ENCODE measurements around the gene ARID1B. TPM values are rescaled to one million over a fixed set of nuclear protein-coding genes. Genes with fewer than 3 reads are reported as not detected.

ARID1B gene
- total RNA-seq, 2 donors from 2014 or later, result 69.0 to 85.4 TPM

DNA sequence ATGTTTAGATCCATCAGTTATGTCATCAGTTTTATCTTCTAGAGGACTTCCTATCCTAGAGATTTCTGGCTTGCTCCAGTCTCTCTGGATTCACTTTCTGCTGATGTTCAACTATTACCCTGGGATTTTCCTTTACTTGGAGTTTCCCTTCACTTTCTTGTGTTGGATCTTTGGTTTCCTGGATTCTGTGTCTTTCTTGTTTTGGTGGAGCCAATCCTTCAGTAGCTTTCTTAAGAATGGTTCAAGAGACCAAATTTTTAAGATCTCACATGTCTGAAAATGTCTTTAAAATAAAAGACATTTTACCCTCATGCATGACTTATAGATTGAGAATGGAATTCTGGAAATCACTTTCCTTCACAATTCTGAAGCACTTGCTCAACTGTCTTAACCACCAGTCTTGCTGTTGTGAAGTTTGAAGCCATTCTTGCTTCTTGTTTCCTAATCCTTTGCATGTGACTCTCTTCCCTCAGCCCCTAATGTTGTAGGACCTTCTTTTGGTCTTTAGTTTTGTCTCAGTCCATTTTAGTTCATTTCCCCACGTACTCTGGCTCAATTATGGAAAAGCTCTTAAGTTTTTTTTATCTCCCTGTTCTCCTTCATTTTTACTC, 87.9 kb downstream of the ARID1B start:
- intact Hi-C loops (cut with DNase I, micrococcal nuclease), result no loop called here
- DNase-seq (no peak), ATAC-seq (no peak)

- intact Hi-C loops (cut with DNase I, micrococcal nuclease), result no loop called here
- peak in 1 of 2 donors; percentile 46 for DNase-seq
- ATAC-seq, result no peak
These were observed 89.2 kb downstream of the ARID1B start for GRCh38 chr6:156866220-156867015.

- ATAC-seq (no peak), DNase-seq (no peak)
- intact Hi-C loops (cut with DNase I, micrococcal nuclease), result no loop called here
These were observed 89.9 kb downstream of the ARID1B start for GRCh38 chr6:156867121-156867520.

- no peak for DNase-seq
- intact Hi-C loops (cut with DNase I, micrococcal nuclease), result no loop called here
- no peak for ATAC-seq
These were observed 91.2 kb downstream of the ARID1B start for GRCh38 chr6:156868385-156868784.

DNA sequence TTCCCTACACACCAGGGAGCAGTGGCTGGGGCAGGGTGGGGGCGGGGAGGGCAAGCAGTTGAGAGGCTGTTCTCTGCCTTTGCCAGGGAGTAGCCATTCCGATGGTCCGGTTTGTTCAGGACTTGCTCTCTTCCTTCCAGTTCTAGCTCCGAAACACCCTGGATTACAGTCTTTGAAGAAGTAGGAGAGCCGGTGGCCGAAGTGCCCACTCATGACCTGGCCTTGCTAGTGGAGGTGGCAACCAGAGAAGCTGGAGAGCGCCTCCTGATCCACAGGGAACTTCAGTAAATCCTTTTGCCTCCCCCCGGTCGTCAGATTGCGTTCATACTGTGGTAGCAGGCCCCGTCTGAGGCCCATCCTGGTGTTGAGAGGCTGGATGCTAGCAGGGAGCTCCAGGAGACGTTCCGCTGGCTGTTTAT, 92.8 kb downstream of the ARID1B start:
- DNase-seq (no peak), ATAC-seq (no peak)
- intact Hi-C loops (cut with DNase I, micrococcal nuclease), result no loop called here

DNA sequence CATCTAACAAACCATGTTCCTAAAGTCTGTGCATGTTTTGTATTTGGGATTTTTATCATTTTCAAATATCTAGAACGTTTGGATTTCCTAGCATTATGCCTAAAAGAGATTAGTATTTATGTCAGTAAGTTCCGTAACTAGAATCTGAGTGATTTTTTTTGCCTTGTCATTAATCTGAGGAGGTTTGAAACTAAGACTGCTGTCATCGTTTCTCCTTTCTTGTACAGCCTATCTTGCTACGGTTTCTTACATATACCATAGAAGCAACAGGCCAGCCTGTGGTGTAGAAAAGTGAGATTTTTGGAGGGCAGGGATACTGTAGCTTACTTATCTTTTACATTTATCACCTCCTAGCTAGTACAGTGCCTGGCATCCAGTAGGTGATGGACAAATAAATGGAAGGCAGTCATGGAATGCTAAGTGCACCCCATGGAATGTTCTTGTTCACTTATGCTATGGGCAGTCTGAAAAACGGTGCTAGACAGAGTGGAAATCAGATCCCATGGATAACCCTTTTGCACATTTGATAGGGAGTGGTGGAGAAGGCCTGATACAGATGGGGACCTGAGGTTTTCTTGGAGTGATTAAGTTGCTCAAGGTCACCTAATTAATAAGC, 93.9 kb downstream of the ARID1B start:
- intact Hi-C loops (cut with DNase I, micrococcal nuclease), result no loop called here
- DNase-seq (no peak), ATAC-seq (no peak)

GRCh38 chr6:156872903-156873302, 95.7 kb downstream of the ARID1B start:
- DNase-seq (no peak), ATAC-seq (no peak)
- intact Hi-C loops (cut with DNase I, micrococcal nuclease), result no loop called here

- ATAC-seq, result no peak
- DNase-seq, result no peak
- intact Hi-C loops (cut with DNase I, micrococcal nuclease), result no loop called here
These were observed 96.6 kb downstream of the ARID1B start for GRCh38 chr6:156873654-156874380.

DNA sequence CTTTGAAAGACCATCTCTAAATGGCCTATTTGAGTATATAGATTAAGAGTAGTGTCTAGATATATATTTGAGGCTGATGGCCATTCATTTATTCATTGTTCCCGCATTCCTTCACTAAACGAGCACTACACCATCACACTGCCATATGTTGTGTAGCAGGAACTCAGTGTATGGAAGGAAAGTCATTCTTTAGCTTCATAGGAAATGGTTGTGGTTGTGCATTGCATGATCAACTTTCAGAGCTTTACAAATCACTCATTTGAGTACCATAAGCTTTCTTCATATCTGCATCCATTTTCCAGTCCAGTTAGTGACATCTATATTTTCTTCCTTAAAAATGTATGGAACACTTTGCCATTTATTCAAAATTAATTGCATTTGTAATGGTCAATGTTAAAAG, 97.9 kb downstream of the ARID1B start:
- no peak for DNase-seq
- ATAC-seq, result no peak
- intact Hi-C loops (cut with DNase I, micrococcal nuclease), result no loop called here

- intact Hi-C loops (cut with DNase I, micrococcal nuclease), result no loop called here
- DNase-seq (peak in 1 of 2 donors; percentile 22), ATAC-seq (peak; percentile 45)
These were observed 99.1 kb downstream of the ARID1B start for GRCh38 chr6:156876302-156876701.

- intact Hi-C loops (cut with DNase I, micrococcal nuclease), result no loop called here
- DNase-seq (no peak), ATAC-seq (no peak)
These were observed 100.1 kb downstream of the ARID1B start for GRCh38 chr6:156877126-156877863.

DNA sequence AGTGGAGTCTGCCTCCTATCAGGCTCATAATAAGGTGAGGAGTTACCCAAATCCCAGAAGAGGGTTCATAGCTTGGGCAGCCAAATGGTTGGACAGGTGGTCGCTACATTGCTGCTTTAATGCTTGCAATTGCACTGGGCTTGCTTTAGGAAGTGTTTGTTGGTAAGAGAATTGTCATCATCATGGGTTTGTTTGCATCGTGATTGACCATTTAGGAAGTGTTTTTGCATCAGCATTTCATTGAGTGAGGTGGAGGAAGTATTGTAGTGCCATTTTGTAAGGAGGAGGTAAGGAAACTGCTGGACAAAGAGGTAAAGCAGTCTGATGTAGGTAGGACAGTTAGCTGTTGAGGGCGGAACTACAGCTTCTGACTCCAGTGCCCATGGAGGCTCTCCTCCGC, 101.5 kb downstream of the ARID1B start:
- intact Hi-C loops (cut with DNase I, micrococcal nuclease), result no loop called here
- ATAC-seq, result no peak
- no peak for DNase-seq

- ATAC-seq, result no peak
- DNase-seq, result no peak
- intact Hi-C loops (cut with DNase I, micrococcal nuclease), result no loop called here
These were observed 102.0 kb downstream of the ARID1B start for GRCh38 chr6:156879186-156879585.

DNA sequence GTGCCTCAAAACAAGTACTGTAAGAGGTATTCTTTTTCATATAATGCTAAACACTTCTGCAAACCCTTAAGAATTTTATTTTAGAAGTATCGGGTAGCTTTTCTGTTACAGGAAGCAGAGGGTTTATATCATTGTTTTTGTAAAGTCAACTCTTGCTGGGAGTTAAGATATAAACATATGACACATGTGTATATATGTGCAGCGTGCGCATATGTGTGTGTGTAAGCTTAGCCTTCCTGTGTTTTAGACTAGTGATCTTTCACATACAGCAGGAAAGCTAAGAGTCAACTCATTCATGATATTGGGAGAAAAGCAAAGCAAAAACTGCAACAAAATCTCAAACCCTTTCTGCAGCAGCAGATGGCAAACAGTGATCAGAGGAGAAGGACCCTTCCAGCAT, 102.4 kb downstream of the ARID1B start:
- no peak for DNase-seq
- intact Hi-C loops (cut with DNase I, micrococcal nuclease), result no loop called here
- ATAC-seq, result no peak

GRCh38 chr6:156880913-156881312, 103.7 kb downstream of the ARID1B start:
- intact Hi-C loops (cut with DNase I, micrococcal nuclease), result no loop called here
- no peak for DNase-seq

DNA sequence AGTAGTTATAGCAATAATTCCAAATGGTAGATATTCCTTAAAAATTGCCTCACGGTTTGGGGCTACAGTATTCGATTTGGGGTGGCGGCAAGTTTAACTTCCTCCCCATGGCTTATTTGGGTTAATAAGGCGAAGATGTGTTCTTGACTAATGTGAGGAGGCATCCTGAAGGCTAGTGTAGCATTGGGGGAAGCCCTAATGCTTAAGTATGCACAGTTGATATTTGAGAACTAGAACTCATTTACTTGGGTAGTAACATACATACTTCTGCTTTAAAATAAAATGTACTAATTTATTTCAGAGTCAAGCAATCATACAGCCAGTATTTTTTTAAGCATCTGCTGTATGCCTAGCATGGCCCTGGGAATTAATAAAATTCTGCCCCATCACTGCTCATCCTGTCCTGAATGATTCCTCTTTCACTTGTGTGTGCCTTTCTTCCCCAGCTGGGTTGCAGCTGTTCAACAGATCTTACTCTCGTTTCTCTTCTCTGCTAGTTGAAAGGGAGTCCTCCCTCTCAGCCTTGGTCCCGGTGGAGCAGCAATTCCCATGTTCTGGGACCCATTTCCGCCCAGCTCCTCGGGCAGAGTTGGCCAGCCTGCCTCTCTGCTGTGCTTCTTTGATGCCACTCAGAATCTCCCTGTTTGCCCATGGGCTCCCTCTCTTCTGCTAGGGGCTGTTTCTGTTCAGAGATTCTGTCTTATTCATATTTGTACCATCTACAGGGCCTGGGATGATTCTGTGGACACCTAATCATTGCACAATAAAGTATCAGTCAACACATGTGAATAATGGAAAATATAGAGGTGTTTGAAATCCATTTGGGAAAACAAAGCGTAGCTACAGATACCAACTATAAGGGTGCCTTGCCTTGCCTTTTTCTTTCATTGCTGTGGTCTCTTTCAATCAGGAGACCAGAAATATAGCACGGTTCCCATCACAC, 104.8 kb downstream of the ARID1B start:
- ATAC-seq, result no peak
- intact Hi-C loops (cut with DNase I, micrococcal nuclease), result no loop called here

More at GRCh38 chr6:156880913-156881312, 103.7 kb downstream of the ARID1B start:
- ATAC-seq, result no peak

GRCh38 chr6:156883497-156884252, 106.5 kb downstream of the ARID1B start:
- DNase-seq (peak; percentile 49 to 50), ATAC-seq (peak; percentile 96)
- intact Hi-C loops (cut with DNase I, micrococcal nuclease), result no loop called here

More for the DNA sequence above, 104.8 kb downstream of the ARID1B start:
- no peak for DNase-seq
